ES-I3 (cell line): Measurements from ENCODE around the gene PRKCSH.
A peak's percentile ranks its signal among the peaks of the same experiment; 100 is the strongest.
"Not testable (repeated sequence)": the region's sequence is repeated elsewhere in the genome, so short reads cannot be mapped to it uniquely, and the experiment has no call there.

ENCODE experiments used
- H3K36me3 ChIP-seq: 2 replicates; pipeline ENCODE4 v1.6.1; 2013; ENCODE audit warnings: mild to moderate bottlenecking, low read length, control low read depth, moderate library complexity; ENCODE audit not compliant: insufficient read depth
- H3K4me1 ChIP-seq: 2 replicates; pipeline ENCODE4 v1.6.1; 2013; ENCODE audit warnings: mild to moderate bottlenecking, control low read depth, low read length; ENCODE audit not compliant: insufficient read depth
- H3K9ac ChIP-seq: 2 replicates; pipeline ENCODE4 v1.6.1; 2013; ENCODE audit warnings: low read depth, mild to moderate bottlenecking, low read length, moderate library complexity
- H3K9me3 ChIP-seq: 2 replicates; pipeline ENCODE4 v1.6.1; 2013; ENCODE audit warnings: mild to moderate bottlenecking, low read length, moderate library complexity; ENCODE audit not compliant: control insufficient read depth, insufficient read depth

PRKCSH gene

GRCh38 chr19:11451327-11451870 is 16.0 kb downstream of the PRKCSH start:
- Histone ChIP-seq H3K9me3 (no peaks in the 10 kb centered on the region), H3K4me1 (peaks cover 12% of the 10 kb centered on the region; the same call in 1 of the 2 replicates), H3K9ac (peak overlapping the region; percentile 36; the same call in 1 of the 2 replicates), H3K36me3 (no peaks in the 10 kb centered on the region; the same call in 1 of the 2 replicates)

- Histone ChIP-seq H3K9ac (peak overlapping the region; percentile 36), H3K4me1 (peaks cover 12% of the 10 kb centered on the region; the same call in 1 of the 2 replicates), H3K36me3 (no peaks in the 10 kb centered on the region; the same call in 1 of the 2 replicates), H3K9me3 (no peaks in the 10 kb centered on the region)
These were observed 16.6 kb downstream of the PRKCSH start for GRCh38 chr19:11451871-11452619.

GRCh38 chr19:11452620-11453310 is 17.3 kb downstream of the PRKCSH start:
- H3K9me3 ChIP-seq = no peaks in the 10 kb centered on the region
- H3K4me1 ChIP-seq = peaks cover 12% of the 10 kb centered on the region; the same call in 1 of the 2 replicates
- peak overlapping the region; percentile 36 for H3K9ac ChIP-seq
- no peaks in the 10 kb centered on the region; the same call in 1 of the 2 replicates for H3K36me3 ChIP-seq

DNA sequence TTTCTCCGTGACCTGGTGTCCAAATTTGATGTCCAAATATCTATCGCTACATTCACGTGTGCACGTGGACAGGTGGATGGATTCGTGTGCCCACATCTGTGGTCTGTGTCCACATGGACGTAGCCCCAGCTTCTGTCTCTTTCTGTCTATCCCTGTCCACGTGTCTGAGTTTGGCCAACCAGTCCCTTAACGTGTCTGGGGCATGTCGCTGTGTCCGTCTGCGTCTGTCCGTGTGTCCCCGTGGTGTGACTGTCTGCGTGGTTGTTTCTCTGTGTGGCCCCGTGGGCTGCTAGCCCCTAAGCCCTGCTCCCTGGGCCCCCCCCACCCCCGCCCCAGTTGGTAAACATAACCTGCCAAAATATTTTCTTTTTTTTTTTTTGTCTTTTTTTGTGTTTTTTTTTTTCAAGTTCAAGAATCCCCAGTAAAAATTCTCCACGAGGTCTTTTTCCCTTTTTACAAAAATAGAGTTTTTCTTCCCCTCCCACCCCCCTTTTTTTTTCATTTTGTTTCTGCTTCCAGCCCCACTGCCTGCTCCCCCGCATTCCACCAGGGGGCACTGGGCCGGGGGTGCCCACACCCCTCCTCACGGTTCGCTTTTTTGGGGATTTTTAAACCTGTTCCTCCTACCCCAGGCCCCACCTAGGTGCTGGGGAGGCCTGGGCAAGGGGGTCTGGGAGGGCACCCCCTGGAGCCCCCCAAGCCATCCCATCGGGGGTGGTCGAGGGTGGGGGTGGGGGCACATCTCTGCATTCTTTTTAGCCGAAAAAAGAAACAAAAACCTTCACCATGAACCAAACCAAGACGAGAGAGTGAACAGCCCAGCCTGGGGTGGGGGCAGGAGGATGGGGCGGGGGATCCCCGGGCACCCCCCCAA is 18.3 kb downstream of the PRKCSH start:
- Histone ChIP-seq H3K4me1 (peaks cover 12% of the 10 kb centered on the region; the same call in 1 of the 2 replicates), H3K36me3 (no peaks in the 10 kb centered on the region), H3K9ac (peak overlapping the region; percentile 36; the same call in 1 of the 2 replicates), H3K9me3 (no peaks in the 10 kb centered on the region)

DNA sequence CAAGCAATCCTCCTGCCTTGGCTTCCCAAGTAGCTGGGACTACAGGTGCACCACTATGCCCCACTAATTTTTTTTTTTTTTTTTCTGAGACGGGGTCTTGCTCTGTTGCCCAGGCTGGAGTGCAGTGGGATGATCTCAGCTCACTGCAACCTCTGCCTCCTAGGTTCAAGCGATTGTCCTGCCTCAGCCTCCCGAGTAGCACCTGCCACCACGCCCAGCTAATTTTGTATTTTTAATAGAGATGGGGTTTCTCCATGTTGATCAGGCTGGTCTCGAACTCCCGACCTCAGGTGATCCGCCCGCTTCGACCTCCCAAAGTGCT is 19.8 kb downstream of the PRKCSH start:
- peaks cover 12% of the 10 kb centered on the region; the same call in 1 of the 2 replicates for H3K4me1 ChIP-seq
- not testable (repeated sequence) for H3K9ac ChIP-seq, H3K36me3 ChIP-seq, H3K9me3 ChIP-seq

- Histone ChIP-seq H3K4me1 (peaks cover 10% of the 10 kb centered on the region; the same call in 1 of the 2 replicates), H3K36me3 (no peaks in the 10 kb centered on the region), H3K9ac (no peak overlapping the region), H3K9me3 (no peaks in the 10 kb centered on the region)
These were observed 21.2 kb downstream of the PRKCSH start for GRCh38 chr19:11456659-11457058.

- no peaks in the 10 kb centered on the region for H3K9me3 ChIP-seq
- no peak overlapping the region for H3K9ac ChIP-seq
- no peaks in the 10 kb centered on the region for H3K36me3 ChIP-seq
- peaks cover 5% of the 10 kb centered on the region; the same call in 1 of the 2 replicates for H3K4me1 ChIP-seq
These were observed 21.7 kb downstream of the PRKCSH start for GRCh38 chr19:11457115-11457514.

GRCh38 chr19:11457831-11458230 is 22.4 kb downstream of the PRKCSH start:
- Histone ChIP-seq H3K36me3 (no peaks in the 10 kb centered on the region), H3K9ac (no peak overlapping the region), H3K9me3 (no peaks in the 10 kb centered on the region), H3K4me1 (peaks cover 3% of the 10 kb centered on the region; the same call in 1 of the 2 replicates)

DNA sequence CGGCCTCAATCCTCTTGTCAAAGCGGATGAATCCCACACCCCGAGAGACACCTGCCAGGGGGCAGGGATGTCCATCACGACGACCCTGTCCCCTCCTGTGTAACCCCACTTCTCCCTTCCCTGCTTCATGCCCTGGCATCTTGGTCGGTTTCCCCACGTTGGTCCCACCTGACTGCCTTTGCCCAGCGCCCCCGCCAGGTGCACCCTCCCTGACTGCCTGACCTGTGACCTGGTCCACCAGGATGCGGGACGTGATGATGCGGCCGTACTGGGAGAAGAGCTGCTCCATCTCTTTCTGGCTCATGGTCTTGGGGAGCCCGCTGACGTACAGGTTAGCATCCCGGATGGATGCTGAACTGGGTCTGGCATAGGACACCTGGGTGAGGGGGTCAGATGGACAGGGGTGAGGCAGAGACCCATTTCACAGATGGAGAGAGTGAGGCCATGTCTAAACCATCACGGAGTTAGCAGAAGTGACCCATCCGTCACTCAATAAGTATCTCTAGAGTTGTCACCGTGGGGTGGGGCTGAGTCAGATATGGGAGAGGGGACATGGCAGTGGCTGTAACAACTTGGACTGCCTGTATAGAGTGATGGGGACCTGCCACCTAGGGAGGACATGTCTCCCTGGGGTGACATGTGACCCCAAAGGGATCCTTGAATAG is 22.9 kb downstream of the PRKCSH start:
- no peaks in the 10 kb centered on the region for H3K9me3 ChIP-seq
- H3K4me1 ChIP-seq = peaks cover 2% of the 10 kb centered on the region; the same call in 1 of the 2 replicates
- no peak overlapping the region for H3K9ac ChIP-seq
- H3K36me3 ChIP-seq = no peaks in the 10 kb centered on the region

- not testable (repeated sequence) for H3K9ac ChIP-seq, H3K4me1 ChIP-seq, H3K36me3 ChIP-seq, H3K9me3 ChIP-seq
These were observed 23.5 kb downstream of the PRKCSH start for GRCh38 chr19:11458912-11459311.

GRCh38 chr19:11460207-11460606 is 24.8 kb downstream of the PRKCSH start:
- Histone ChIP-seq H3K9ac (no peak overlapping the region), H3K9me3 (no peaks in the 10 kb centered on the region), H3K4me1 (peaks cover 5% of the 10 kb centered on the region; the same call in 1 of the 2 replicates), H3K36me3 (no peaks in the 10 kb centered on the region)

- Histone ChIP-seq H3K9ac (no peak overlapping the region), H3K36me3 (no peaks in the 10 kb centered on the region), H3K4me1 (peaks cover 13% of the 10 kb centered on the region), H3K9me3 (no peaks in the 10 kb centered on the region)
These were observed 26.0 kb downstream of the PRKCSH start for GRCh38 chr19:11461453-11461852.

- Histone ChIP-seq H3K36me3 (no peaks in the 10 kb centered on the region), H3K4me1 (peaks cover 13% of the 10 kb centered on the region), H3K9ac (no peak overlapping the region), H3K9me3 (no peaks in the 10 kb centered on the region)
These were observed 28.0 kb downstream of the PRKCSH start for GRCh38 chr19:11463391-11463790.
